Kidney (tissue), 14 donors: ENCODE data around the gene GPR35. TPM values are rescaled to one million over a fixed set of nuclear protein-coding genes. Genes with fewer than 3 reads are reported as not detected.

Experiments used
- DNase-seq, 5 donors: peaks; one replicate each; pipeline ENCODE4 v3.0.0-alpha.2; 2013 to 2020
- FAIRE-seq: peaks from 2 replicates; lab custom pipeline; 2012; peaks lifted over from hg19 to GRCh38; lab: Jason Lieb, UNC
- H3K27ac ChIP-seq, 2 donors: one replicate each; pipeline ENCODE4 v1.7.0; 2013; ENCODE audit warnings: low read depth in 2 of 2, low read length in 2 of 2, inconsistent platforms in 1 of 2
- H3K27me3 ChIP-seq: one replicate; pipeline ENCODE4 v1.7.1; 2013; ENCODE audit warnings: low read length, inconsistent platforms; ENCODE audit not compliant: control insufficient read depth, insufficient read depth
- H3K36me3 ChIP-seq, 3 donors: one replicate each; pipeline versions ENCODE4 v1.7.0 to v1.7.1; 2013; ENCODE audit warnings: low read length in 3 of 3, control low read depth in 1 of 3, inconsistent platforms in 1 of 3; ENCODE audit not compliant: insufficient read depth in 3 of 3, control insufficient read depth in 2 of 3
- H3K4me1 ChIP-seq, 3 donors: one replicate each; pipeline versions ENCODE4 v1.7.0 to v1.7.1; 2013; ENCODE audit warnings: low read length in 3 of 3, inconsistent platforms in 1 of 3, low read depth in 1 of 3; ENCODE audit not compliant: control insufficient read depth in 2 of 3, insufficient read depth in 2 of 3
- H3K4me3 ChIP-seq, 3 donors: one replicate each; pipeline versions ENCODE4 v1.7.0 to v1.8.1; 2013; ENCODE audit warnings: low read length in 3 of 3, control low read depth in 1 of 3, inconsistent platforms in 1 of 3
- H3K9ac ChIP-seq, 3 donors: one replicate each; pipeline versions ENCODE4 v1.7.0 to v1.7.1; 2013; ENCODE audit warnings: low read length in 3 of 3, control low read depth in 1 of 3, inconsistent platforms in 1 of 3
- H3K9me3 ChIP-seq, 3 donors: one replicate each; pipeline versions ENCODE4 v1.7.0 to v1.7.1; 2013; ENCODE audit warnings: low read length in 3 of 3, control low read depth in 1 of 3, inconsistent platforms in 1 of 3; ENCODE audit not compliant: control insufficient read depth in 2 of 3, insufficient read depth in 1 of 3
- CTCF ChIP-seq: IDR thresholded peaks from 3 replicates; pipeline ENCODE4 v1.5.1; 2012; ENCODE audit warnings: mild to moderate bottlenecking, moderate library complexity, borderline replicate concordance; ENCODE audit not compliant: insufficient read depth; ENCODE audit errors: extremely low read depth
- intact Hi-C: fragments of 100-400 bp; cut with DNase I; formaldehyde crosslinking; loops from one replicate; pipeline ENCODE4 v1.11.1; 2022
- polyA plus RNA-seq: library from polyadenylated mRNA; stranded (reverse); fragments of 350-450 nt; fragmentation: Illumina TruSeq; extraction: RNeasy Lipid Tissue Mini Kit (QIAGEN cat#74804); gene quantifications from one replicate; pipeline ENCODE4 v1.2.3, GENCODE V29; 2014; ENCODE audit warnings: low read depth, low replicate concordance; ENCODE audit not compliant: insufficient read depth
- total RNA-seq: library from RNA; stranded (reverse); fragmentation: NEBNext Ultra II Directional; extraction: Animal tissue kit (Norgen Biotek cat#: 25700); gene quantifications from one replicate; pipeline ENCODE4 v1.2.1, GENCODE V29; 2021
- donor health status: control.
- donor health status: control.
- donor health status: control.
- donor health status: control.
- donor health status: control.
- donor health status: DM: yes; HTN: yes; CAD: no.
- donor health status: Normal renal cell carcinoma (clear cell type).

The GPR35 gene
- total and polyA plus RNA-seq, 2 donors from 2014 or later: 1.7 to 6.7 TPM

DNA sequence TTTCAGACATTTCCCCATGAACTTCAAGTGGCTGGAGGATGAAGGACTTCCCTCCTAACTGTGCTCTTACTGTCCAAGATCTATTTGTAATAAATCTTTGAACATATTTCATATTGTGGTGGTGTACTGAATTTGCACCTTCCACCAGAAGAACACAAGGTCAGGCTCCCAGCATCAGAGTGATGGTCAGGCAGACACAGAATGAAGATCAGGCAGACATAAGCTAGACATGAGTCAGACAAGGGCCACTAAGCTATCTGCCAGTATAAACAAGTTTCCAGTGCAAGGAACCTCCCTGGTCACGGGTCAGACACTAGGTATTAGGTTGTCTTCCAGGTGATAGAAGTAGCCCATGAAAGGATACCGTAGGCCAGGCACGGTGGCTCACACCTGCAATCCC lies 37.4 kb downstream of the GPR35 start:
- FAIRE-seq (no peak), DNase-seq (no peak)
- intact Hi-C loops: no loop called here
- Histone ChIP-seq H3K9ac (no peak overlapping the region), H3K4me1 (no peaks in the 10 kb centered on the region), H3K27me3 (peaks cover 2% of the 10 kb centered on the region), H3K4me3 (no peak overlapping the region), H3K9me3 (peaks cover 0 to 3% (median 0%) of the 10 kb centered on the region in 3 donors), H3K27ac (no peak overlapping the region), H3K36me3 (no peaks in the 10 kb centered on the region)
- TF ChIP-seq CTCF: no peak

- Histone ChIP-seq H3K36me3 (no peaks in the 10 kb centered on the region), H3K27me3 (peaks cover 2% of the 10 kb centered on the region), H3K27ac (no peak overlapping the region), H3K9ac (no peak overlapping the region), H3K4me1 (no peaks in the 10 kb centered on the region), H3K9me3 (peaks cover 0 to 3% (median 0%) of the 10 kb centered on the region in 3 donors), H3K4me3 (no peak overlapping the region)
- intact Hi-C loops: no loop called here
- FAIRE-seq (no peak), DNase-seq (no peak)
- TF ChIP-seq CTCF: no peak
These were observed 38.4 kb downstream of the GPR35 start for GRCh38 chr2:240663546-240664190.

- no peak overlapping the region for H3K4me3 ChIP-seq
- H3K9me3 ChIP-seq: peaks cover 0 to 3% (median 0%) of the 10 kb centered on the region in 3 donors
- no peaks in the 10 kb centered on the region for H3K27me3 ChIP-seq
- H3K4me1 ChIP-seq: no peaks in the 10 kb centered on the region
- DNase-seq (no peak), FAIRE-seq (no peak)
- no peaks in the 10 kb centered on the region for H3K36me3 ChIP-seq
- intact Hi-C loops: no loop called here
- H3K27ac ChIP-seq: no peak overlapping the region
- no peak for TF ChIP-seq CTCF
- H3K9ac ChIP-seq: no peak overlapping the region
These were observed 39.3 kb downstream of the GPR35 start for GRCh38 chr2:240664622-240665021.

DNA sequence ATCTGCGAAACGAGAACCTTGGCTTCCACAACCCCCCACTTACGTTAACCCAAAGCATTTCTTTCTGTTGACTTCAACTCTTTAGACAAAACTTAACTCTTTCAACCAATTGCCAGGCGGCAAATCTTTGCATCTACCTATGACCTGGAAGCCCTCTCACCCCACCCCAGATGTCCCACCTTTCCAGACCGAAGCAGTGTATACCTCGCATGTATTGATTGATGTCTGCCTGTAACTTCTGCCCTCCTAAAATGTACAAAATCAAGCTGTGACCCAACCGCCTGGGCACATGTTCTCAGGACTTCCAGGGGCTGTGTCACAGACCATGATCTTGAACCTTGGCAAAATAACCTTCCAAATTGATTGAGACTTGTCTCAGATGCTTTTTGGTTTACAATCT lies 45.1 kb downstream of the GPR35 start:
- DNase-seq: no peak
- FAIRE-seq: no peak
- H3K27ac ChIP-seq: no peak overlapping the region
- no peak overlapping the region for H3K9ac ChIP-seq
- intact Hi-C loops: no loop called here
- no peak for TF ChIP-seq CTCF
- no peaks in the 10 kb centered on the region for H3K4me1 ChIP-seq
- H3K36me3 ChIP-seq: no peaks in the 10 kb centered on the region
- peaks cover 4% of the 10 kb centered on the region for H3K27me3 ChIP-seq
- H3K4me3 ChIP-seq: no peak overlapping the region
- H3K9me3 ChIP-seq: no peaks in the 10 kb centered on the region
